Natural killer cell (primary cell): ENCODE results near the gene ATG10. TPM values are rescaled to one million over a fixed set of nuclear protein-coding genes. Genes with fewer than 3 reads are reported as not detected.
"Not testable (repeated sequence)": the region's sequence is repeated elsewhere in the genome, so short reads cannot be mapped to it uniquely, and the experiment has no call there.

Experiments
- ATAC-seq, 3 donors: fragments of 150-1000 bp in 2 of 3; fragments of 200-7000 bp in 1 of 3; cut with Tn5 transposase; 1 replicate in 1 of 3; 2 replicates in 2 of 3; pipeline ENCODE4 v1.10.0; 2021; ENCODE audit warnings: mild to moderate bottlenecking in 2 of 3, moderate library complexity in 2 of 3
- DNase-seq, 2 donors: peaks; one replicate each; pipeline versions ENCODE4 v3.0.0 to v3.0.0-alpha.2; 2013 to 2021; ENCODE audit warnings: mixed read lengths in 1 of 2
- H3K27ac ChIP-seq: one replicate; pipeline ENCODE4 v1.5.1; 2013; ENCODE audit warnings: mild to moderate bottlenecking, low read length
- H3K27me3 ChIP-seq: one replicate; pipeline ENCODE4 v1.6.1; 2013; ENCODE audit warnings: low read length; ENCODE audit not compliant: control insufficient read depth, insufficient read depth
- H3K36me3 ChIP-seq: one replicate; pipeline ENCODE4 v1.6.1; 2013; ENCODE audit warnings: low read length; ENCODE audit not compliant: control insufficient read depth, insufficient read depth
- H3K4me1 ChIP-seq: one replicate; pipeline ENCODE4 v1.6.1; 2013; ENCODE audit warnings: low read length; ENCODE audit not compliant: control insufficient read depth, insufficient read depth
- H3K4me3 ChIP-seq: one replicate; pipeline ENCODE4 v1.5.1; 2013; ENCODE audit warnings: low read length
- H3K9me3 ChIP-seq: one replicate; pipeline ENCODE4 v1.6.1; 2013; ENCODE audit warnings: low read length; ENCODE audit not compliant: control insufficient read depth, insufficient read depth
- H3K27ac Mint-ChIP-seq, 2 donors: one replicate each; pipeline ENCODE4 v1.8.0; 2022; ENCODE audit warnings: mild to moderate bottlenecking in 2 of 2, mixed read lengths in 2 of 2, moderate library complexity in 1 of 2
- H3K27me3 Mint-ChIP-seq, 2 donors: one replicate each; pipeline ENCODE4 v1.8.0; 2022; ENCODE audit warnings: low read depth in 2 of 2, mixed read lengths in 2 of 2
- H3K36me3 Mint-ChIP-seq: one replicate; pipeline ENCODE4 v1.8.0; 2022; ENCODE audit warnings: mixed read lengths
- H3K4me1 Mint-ChIP-seq, 2 donors: one replicate each; pipeline ENCODE4 v1.8.0; 2022; ENCODE audit warnings: mixed read lengths in 2 of 2
- H3K4me3 Mint-ChIP-seq: one replicate; pipeline ENCODE4 v1.8.0; 2022; ENCODE audit warnings: mild to moderate bottlenecking, moderate library complexity, mixed read lengths
- H3K9me3 Mint-ChIP-seq, 2 donors: one replicate each; pipeline ENCODE4 v1.8.0; 2022; ENCODE audit warnings: mixed read lengths in 2 of 2
- CTCF ChIP-seq: fragments of 200-600 bp; IDR thresholded peaks from one replicate; pipeline ENCODE4 v1.8.0; 2022; ENCODE audit warnings: antibody characterized with exemption
- WGBS: methylation state at CpG from one replicate; pipeline ENCODE4 v1.1.7; 2013; ENCODE audit warnings: missing lambda C conversion rate; ENCODE audit not compliant: insufficient coverage; 5-methylcytosine and 5-hydroxymethylcytosine counted together
- intact Hi-C: fragments of 100-400 bp; cut with micrococcal nuclease; formaldehyde crosslinking; loops from one replicate; pipeline ENCODE4 v1.14.2; 2022
- total RNA-seq, 4 donors: library from RNA; stranded (reverse); fragments of 120-200 nt in 1 of 4; gene quantifications; one replicate each; pipeline versions ENCODE4 v1.2.3 to v1.2.4, GENCODE V29; 2013 to 2022

The ATG10 gene
- total RNA-seq, 3 donors from 2014 or later (not counting 1 experiment from before 2014, with no cell fraction given) = 9.0 to 11.5 (median 11.4) TPM

- no peaks in the 10 kb centered on the region for H3K27me3 Mint-ChIP-seq
- 90% methylated on average over 3 of the region's 3 CpGs for WGBS
These were observed 285.9 kb downstream of the ATG10 start for GRCh38 chr5:82257729-82258128.

GRCh38 chr5:82259172-82259800, 287.5 kb downstream of the ATG10 start:
- Histone ChIP-seq H3K27me3 (no peaks in the 10 kb centered on the region), H3K27ac (no peak overlapping the region), H3K4me1 (no peaks in the 10 kb centered on the region), H3K4me3 (no peak overlapping the region), H3K9me3 (no peaks in the 10 kb centered on the region), H3K36me3 (no peaks in the 10 kb centered on the region)
- intact Hi-C loops = no loop called here
- no peak overlapping the region for H3K27ac Mint-ChIP-seq
- 88% methylated on average over 3 of the region's 3 CpGs for WGBS
- H3K9me3 Mint-ChIP-seq = no peaks in the 10 kb centered on the region
- DNase-seq = no peak
- no peak for TF ChIP-seq CTCF
- H3K27me3 Mint-ChIP-seq = no peaks in the 10 kb centered on the region
- no peaks in the 10 kb centered on the region for H3K36me3 Mint-ChIP-seq
- H3K4me1 Mint-ChIP-seq = no peaks in the 10 kb centered on the region
- no peak for ATAC-seq
- H3K4me3 Mint-ChIP-seq = no peak overlapping the region

More at GRCh38 chr5:82257729-82258128, 285.9 kb downstream of the ATG10 start:
- Histone ChIP-seq H3K27ac (no peak overlapping the region), H3K27me3 (no peaks in the 10 kb centered on the region), H3K36me3 (no peaks in the 10 kb centered on the region), H3K9me3 (no peaks in the 10 kb centered on the region), H3K4me1 (no peaks in the 10 kb centered on the region), H3K4me3 (no peak overlapping the region)
- DNase-seq (no peak), ATAC-seq (no peak)
- TF ChIP-seq CTCF = no peak
- Mint-ChIP-seq H3K9me3 (no peaks in the 10 kb centered on the region), H3K4me3 (no peak overlapping the region), H3K36me3 (no peaks in the 10 kb centered on the region), H3K4me1 (no peaks in the 10 kb centered on the region), H3K27ac (peak overlapping the region in 1 of 2 donors; percentile 11)
- intact Hi-C loops = no loop called here

GRCh38 chr5:82265047-82265446, 293.2 kb downstream of the ATG10 start:
- H3K9me3 ChIP-seq = peaks cover 8% of the 10 kb centered on the region
- no peaks in the 10 kb centered on the region for H3K4me1 ChIP-seq
- Mint-ChIP-seq H3K27ac (no peak overlapping the region), H3K4me1 (no peaks in the 10 kb centered on the region), H3K4me3 (no peak overlapping the region), H3K27me3 (no peaks in the 10 kb centered on the region), H3K36me3 (peaks cover 17% of the 10 kb centered on the region), H3K9me3 (peaks cover 2% of the 10 kb centered on the region in 2 donors)
- no peak overlapping the region for H3K27ac ChIP-seq
- no peak for ATAC-seq
- no peak for TF ChIP-seq CTCF
- H3K4me3 ChIP-seq = no peak overlapping the region
- intact Hi-C loops = no loop called here
- H3K36me3 ChIP-seq = no peaks in the 10 kb centered on the region
- no peak for DNase-seq
- WGBS = 94% methylated on average over 3 of the region's 4 CpGs
- no peaks in the 10 kb centered on the region for H3K27me3 ChIP-seq

DNA sequence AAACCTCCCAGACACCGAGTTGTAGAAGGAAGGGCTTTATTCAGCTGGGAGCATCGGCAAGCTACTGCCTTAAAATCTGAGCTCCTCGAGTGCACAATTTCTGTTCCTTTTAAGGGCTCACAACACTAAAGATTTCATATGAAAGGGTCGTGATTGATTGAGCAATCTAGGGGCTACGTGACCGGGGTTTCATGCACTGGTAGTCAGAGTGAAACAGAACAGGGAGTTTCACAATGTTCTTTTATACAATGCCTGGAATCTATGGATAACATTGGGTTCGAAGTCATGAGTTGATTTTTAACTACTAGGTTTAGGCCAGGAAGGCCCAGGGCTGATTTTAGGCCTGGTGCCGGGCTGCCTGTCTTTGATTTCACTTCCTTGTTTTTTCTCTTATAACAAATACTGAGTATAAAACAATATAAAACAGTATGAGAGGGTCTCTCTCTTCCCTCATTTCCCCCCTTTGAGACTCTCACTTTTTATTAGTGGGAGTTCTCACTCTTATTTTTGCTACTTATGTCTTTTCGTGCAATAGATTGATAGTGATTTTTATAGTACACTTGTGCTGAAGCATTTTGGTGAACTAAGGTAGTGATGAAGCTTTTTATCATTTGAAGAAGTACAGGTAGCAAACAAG, 295.6 kb downstream of the ATG10 start:
- intact Hi-C loops, H3K4me3 ChIP-seq, H3K9me3 Mint-ChIP-seq, H3K4me3 Mint-ChIP-seq, H3K4me1 ChIP-seq, DNase-seq, H3K27ac Mint-ChIP-seq, H3K27me3 ChIP-seq, H3K27ac ChIP-seq, H3K36me3 ChIP-seq, H3K4me1 Mint-ChIP-seq, H3K9me3 ChIP-seq, H3K27me3 Mint-ChIP-seq, ATAC-seq: not testable (repeated sequence)
- peaks cover 17% of the 10 kb centered on the region for H3K36me3 Mint-ChIP-seq
- 95% methylated on average over 7 of the region's 9 CpGs for WGBS

DNA sequence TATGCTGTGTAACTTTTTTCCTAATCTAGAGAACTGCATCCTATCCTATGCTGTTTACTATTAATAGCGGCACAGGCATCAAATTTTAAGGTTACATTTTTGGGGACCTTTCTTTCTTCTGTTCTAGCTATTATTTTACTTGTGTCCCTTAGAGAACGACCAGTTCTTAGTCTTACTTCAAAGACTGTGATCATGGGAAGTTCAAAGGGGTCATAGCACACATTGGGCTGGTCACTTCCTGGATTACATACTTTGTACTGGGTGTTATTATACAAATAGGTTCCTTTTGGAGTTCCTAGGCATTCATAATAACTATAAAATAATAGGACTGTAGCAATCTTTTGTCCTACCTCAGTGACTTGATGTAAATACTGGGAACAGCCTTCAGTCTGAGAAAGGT, 297.5 kb downstream of the ATG10 start:
- Mint-ChIP-seq H3K4me1 (peaks cover 0 to 11% of the 10 kb centered on the region in 2 donors), H3K36me3 (peaks cover 17% of the 10 kb centered on the region)
- 90% methylated on average over 2 of the region's 2 CpGs for WGBS
- H3K27ac Mint-ChIP-seq, intact Hi-C loops, H3K27me3 Mint-ChIP-seq, H3K9me3 ChIP-seq, H3K4me3 ChIP-seq, DNase-seq, H3K27ac ChIP-seq, H3K4me1 ChIP-seq, H3K9me3 Mint-ChIP-seq, H3K36me3 ChIP-seq, H3K27me3 ChIP-seq, H3K4me3 Mint-ChIP-seq, ATAC-seq: not testable (repeated sequence)
